HK-2 (cell line): Measurements from ENCODE around the gene NLRP7.

Experiments used
- DNase-seq: peaks from one replicate; pipeline ENCODE4 v3.0.0-alpha.2; 2018; ENCODE audit not compliant: unreplicated experiment

NLRP7 gene

DNA sequence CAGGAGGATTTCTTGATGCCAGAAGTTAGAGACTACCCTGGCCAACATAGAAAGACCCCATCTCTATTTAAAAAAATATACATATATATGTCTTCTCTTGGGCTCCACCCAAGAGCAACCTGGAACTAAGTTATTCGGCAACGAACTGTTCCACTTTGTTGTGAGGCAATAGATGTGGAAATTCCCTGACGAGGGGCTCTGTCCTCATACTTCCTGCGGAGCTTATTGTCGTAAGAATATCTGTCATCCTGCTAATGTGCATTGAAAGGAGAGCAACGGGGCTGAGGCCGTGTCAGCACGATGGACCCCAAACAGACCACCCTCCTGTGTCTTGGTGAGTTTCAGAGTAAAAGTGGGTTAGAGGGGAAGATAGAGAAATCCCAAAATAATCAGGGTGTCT, 73.3 kb downstream of the NLRP7 start, which contains the start of gene FCAR:
FCAR (plus strand) TSS at position 246 of the 400 bp plus-strand sequence; CDS start at position 301, 55 bp downstream.
- no peak for DNase-seq
